DND-41 (cell line): Measurements from ENCODE around the gene ZNF132.

Source experiments
- ATAC-seq: fragments of 200-7000 bp; cut with Tn5 transposase; 3 replicates; pipeline ENCODE4 v1.9.1; 2021; ENCODE audit warnings: low read depth; ENCODE audit not compliant: insufficient read depth
- DNase-seq: peaks from one replicate; pipeline ENCODE4 v3.0.0-alpha.2; 2020
- H2AFZ ChIP-seq: 2 replicates; pipeline ENCODE4 v1.6.0; 2012; ENCODE audit warnings: low read depth, low read length
- H3K27ac ChIP-seq: 2 replicates; pipeline ENCODE4 v1.5.1; 2012; ENCODE audit warnings: low read length, inconsistent platforms
- H3K27me3 ChIP-seq: fragments of 200-600 bp; sonication (generic); 2 replicates; pipeline ENCODE4 v1.6.0; 2012; ENCODE audit warnings: low read length, mild to moderate bottlenecking, inconsistent platforms; ENCODE audit not compliant: insufficient read depth, poor library complexity
- H3K36me3 ChIP-seq: 2 replicates; pipeline ENCODE4 v1.5.1; 2012; ENCODE audit warnings: low read length, inconsistent platforms; ENCODE audit not compliant: insufficient read depth
- H3K4me1 ChIP-seq: 2 replicates; pipeline ENCODE4 v1.5.1; 2012; ENCODE audit warnings: mild to moderate bottlenecking, low read length; ENCODE audit not compliant: insufficient read depth
- H3K4me2 ChIP-seq: 2 replicates; pipeline ENCODE4 v1.6.0; 2012; ENCODE audit warnings: mild to moderate bottlenecking, moderate library complexity, low read length, inconsistent platforms; ENCODE audit not compliant: insufficient read depth
- H3K4me3 ChIP-seq, 2 experiments: fragments of 200-600 bp in 1 of 2; shearing (Covaris generic) in 1 of 2; 2 replicates each; pipeline ENCODE4 v1.5.1; 2012 to 2016; ENCODE audit warnings: inconsistent platforms in 2 of 2, low read length in 2 of 2, mild to moderate bottlenecking in 2 of 2, low read depth in 1 of 2, moderate library complexity in 1 of 2
- H3K79me2 ChIP-seq: 2 replicates; pipeline ENCODE4 v1.6.0; 2012; ENCODE audit warnings: low read length, inconsistent platforms; ENCODE audit not compliant: insufficient read depth
- H3K9ac ChIP-seq: 2 replicates; pipeline ENCODE4 v1.6.0; 2012; ENCODE audit warnings: low read depth, mild to moderate bottlenecking, inconsistent platforms, low read length, moderate library complexity
- H3K9me3 ChIP-seq: 2 replicates; pipeline ENCODE4 v1.5.1; 2012; ENCODE audit warnings: low read length, moderate library complexity, mild to moderate bottlenecking, inconsistent platforms; ENCODE audit not compliant: insufficient read depth, severe bottlenecking
- H4K20me1 ChIP-seq: 2 replicates; pipeline ENCODE4 v1.6.0; 2012; ENCODE audit warnings: low read length; ENCODE audit not compliant: insufficient read depth
- CTCF ChIP-seq: IDR thresholded peaks from 2 replicates; pipeline ENCODE4 v1.5.1; 2012; ENCODE audit warnings: borderline replicate concordance, low read length, moderate library complexity, mild to moderate bottlenecking; ENCODE audit not compliant: poor library complexity, severe bottlenecking; ENCODE audit errors: extremely low read depth
- EZH2 ChIP-seq: IDR thresholded peaks from 3 replicates; pipeline ENCODE4 v1.6.1; 2012; ENCODE audit warnings: borderline replicate concordance, low read depth, mild to moderate bottlenecking, moderate library complexity, low read length, inconsistent platforms; ENCODE audit not compliant: severe bottlenecking

The ZNF132 gene

GRCh38 chr19:58440556-58440955 is 603 bp upstream of the ZNF132 start:
- DNase-seq (no peak), ATAC-seq (no peak)
- Histone ChIP-seq H2AFZ (no peak overlapping the region), H3K27me3 (no peaks in the 10 kb centered on the region), H4K20me1 (no peaks in the 10 kb centered on the region), H3K4me3 (no peak overlapping the region), H3K4me2 (no peak overlapping the region), H3K4me1 (no peaks in the 10 kb centered on the region), H3K27ac (no peak overlapping the region), H3K9ac (no peak overlapping the region), H3K9me3 (no peaks in the 10 kb centered on the region), H3K79me2 (no peaks in the 10 kb centered on the region), H3K36me3 (no peaks in the 10 kb centered on the region)
- TF ChIP-seq EZH2 (no peak), CTCF (no peak)

- Histone ChIP-seq H3K36me3 (no peaks in the 10 kb centered on the region), H2AFZ (no peak overlapping the region), H3K27me3 (no peaks in the 10 kb centered on the region), H3K4me2 (no peak overlapping the region), H3K9ac (no peak overlapping the region), H3K4me3 (no peak overlapping the region), H3K27ac (no peak overlapping the region), H3K9me3 (no peaks in the 10 kb centered on the region), H4K20me1 (no peaks in the 10 kb centered on the region), H3K79me2 (no peaks in the 10 kb centered on the region), H3K4me1 (no peaks in the 10 kb centered on the region)
- DNase-seq (no peak), ATAC-seq (no peak)
- TF ChIP-seq CTCF, result no peak
- no peak for TF ChIP-seq EZH2
Observed at GRCh38 chr19:58434217-58434616, 5.7 kb downstream of the ZNF132 start.

- no peaks in the 10 kb centered on the region for H3K4me1 ChIP-seq
- H3K36me3 ChIP-seq, result no peaks in the 10 kb centered on the region
- H3K27ac ChIP-seq, result no peak overlapping the region
- DNase-seq (no peak), ATAC-seq (no peak)
- H2AFZ ChIP-seq, result no peak overlapping the region
- TF ChIP-seq EZH2, result no peak
- no peak for TF ChIP-seq CTCF
- no peak overlapping the region for H3K4me2 ChIP-seq
- H3K79me2 ChIP-seq, result no peaks in the 10 kb centered on the region
- H3K4me3 ChIP-seq, result no peak overlapping the region
- no peaks in the 10 kb centered on the region for H4K20me1 ChIP-seq
- no peaks in the 10 kb centered on the region for H3K27me3 ChIP-seq
- no peaks in the 10 kb centered on the region for H3K9me3 ChIP-seq
- no peak overlapping the region for H3K9ac ChIP-seq
Observed at GRCh38 chr19:58429745-58430144, 10.2 kb downstream of the ZNF132 start.

- H3K36me3 ChIP-seq, result no peaks in the 10 kb centered on the region
- H3K27ac ChIP-seq, result no peak overlapping the region
- H3K4me3 ChIP-seq, result no peak overlapping the region
- DNase-seq, result no peak
- no peak for ATAC-seq
- H2AFZ ChIP-seq, result no peak overlapping the region
- no peaks in the 10 kb centered on the region for H3K4me1 ChIP-seq
- no peak overlapping the region for H3K4me2 ChIP-seq
- TF ChIP-seq EZH2 (no peak), CTCF (no peak)
- no peak overlapping the region for H3K9ac ChIP-seq
- H3K27me3 ChIP-seq, result no peaks in the 10 kb centered on the region
- no peaks in the 10 kb centered on the region for H4K20me1 ChIP-seq
- no peaks in the 10 kb centered on the region for H3K9me3 ChIP-seq
- H3K79me2 ChIP-seq, result no peaks in the 10 kb centered on the region
Observed at GRCh38 chr19:58428617-58429016, 11.3 kb downstream of the ZNF132 start.
